PC-3 (cell line): ENCODE measurements around the gene RSKR.

Experiments used
- EZH2 ChIP-seq: fragments of 300-600 bp; sonication (generic); IDR thresholded peaks from one replicate; pipeline ENCODE4 v1.6.1; 2017; ENCODE audit warnings: antibody characterized with exemption, mild to moderate bottlenecking, low read length; ENCODE audit not compliant: unreplicated experiment
- TF ChIP-seq, protein P1 (sequence below): fragments of 300-600 bp; sonication (generic); conservative IDR thresholded peaks from 2 replicates; pipeline ENCODE4 v1.5.1; 2017; ENCODE audit warnings: antibody characterized with exemption, low read depth, mild to moderate bottlenecking, low read length

DNA sequence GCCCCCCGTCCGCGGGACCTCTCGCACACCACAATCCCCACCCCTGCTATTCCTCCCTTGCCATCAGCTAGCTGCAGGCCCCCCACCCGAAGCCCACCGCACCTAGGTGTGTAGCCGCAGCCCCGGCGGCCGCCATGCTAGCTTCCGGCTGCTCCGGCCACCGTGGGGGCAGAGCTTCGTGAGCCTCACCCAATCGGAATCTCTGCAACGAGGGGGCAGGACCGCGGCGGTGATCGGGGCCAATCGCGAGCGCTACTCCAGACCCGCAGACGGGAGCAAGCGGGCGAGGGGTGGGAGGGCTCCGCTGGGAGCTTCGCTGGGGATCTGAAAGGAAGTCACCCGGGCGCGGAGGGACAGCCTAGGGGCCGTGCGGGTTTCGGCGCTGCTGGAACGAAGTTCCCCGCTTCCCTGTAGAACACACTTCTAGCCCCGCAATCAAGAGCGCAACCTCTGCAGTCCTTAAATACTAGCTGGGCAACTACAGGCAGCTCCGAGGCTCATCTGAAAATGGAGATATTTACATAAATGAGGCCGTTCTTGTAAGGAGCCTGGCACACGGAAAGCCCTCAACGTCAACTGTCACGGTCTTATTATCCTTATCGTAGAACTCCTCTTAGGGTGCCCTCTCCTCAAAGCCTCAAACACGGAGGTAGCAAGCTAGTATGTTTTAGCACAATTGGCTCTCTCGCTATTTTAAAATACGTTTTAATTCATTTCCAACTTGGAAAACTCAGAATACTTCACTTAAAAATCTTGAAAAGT is 42.4 kb downstream of the RSKR start, which contains the start of gene PIGS:
- TF ChIP-seq EZH2, result no peak
- TF ChIP-seq, protein P1, sequence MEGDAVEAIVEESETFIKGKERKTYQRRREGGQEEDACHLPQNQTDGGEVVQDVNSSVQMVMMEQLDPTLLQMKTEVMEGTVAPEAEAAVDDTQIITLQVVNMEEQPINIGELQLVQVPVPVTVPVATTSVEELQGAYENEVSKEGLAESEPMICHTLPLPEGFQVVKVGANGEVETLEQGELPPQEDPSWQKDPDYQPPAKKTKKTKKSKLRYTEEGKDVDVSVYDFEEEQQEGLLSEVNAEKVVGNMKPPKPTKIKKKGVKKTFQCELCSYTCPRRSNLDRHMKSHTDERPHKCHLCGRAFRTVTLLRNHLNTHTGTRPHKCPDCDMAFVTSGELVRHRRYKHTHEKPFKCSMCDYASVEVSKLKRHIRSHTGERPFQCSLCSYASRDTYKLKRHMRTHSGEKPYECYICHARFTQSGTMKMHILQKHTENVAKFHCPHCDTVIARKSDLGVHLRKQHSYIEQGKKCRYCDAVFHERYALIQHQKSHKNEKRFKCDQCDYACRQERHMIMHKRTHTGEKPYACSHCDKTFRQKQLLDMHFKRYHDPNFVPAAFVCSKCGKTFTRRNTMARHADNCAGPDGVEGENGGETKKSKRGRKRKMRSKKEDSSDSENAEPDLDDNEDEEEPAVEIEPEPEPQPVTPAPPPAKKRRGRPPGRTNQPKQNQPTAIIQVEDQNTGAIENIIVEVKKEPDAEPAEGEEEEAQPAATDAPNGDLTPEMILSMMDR, result no peak
